Measurements from ENCODE around the gene USB1. TPM values are rescaled to one million over a fixed set of nuclear protein-coding genes. Genes with fewer than 3 reads are reported as not detected.

Gene USB1
- total RNA-seq, 4 donors from 2014 or later: 18.8 to 42.5 (median 33.4) TPM

- ATAC-seq (ENCODE audit: low FRiP score): no peak
- DNase-seq (ENCODE audit: low spot score): no peak
- no peak for TF ChIP-seq CTCF (IDR thresholded peaks at IDR 0.05)
These were observed 6.4 kb upstream of the USB1 start for GRCh38 chr16:57994778-57995177.

- ATAC-seq (ENCODE audit: low FRiP score) (no peak), DNase-seq (ENCODE audit: low spot score) (no peak)
- TF ChIP-seq CTCF (IDR thresholded peaks at IDR 0.05): no peak
These were observed 5.3 kb upstream of the USB1 start for GRCh38 chr16:57995721-57996405.

GRCh38 chr16:57996406-57997175, 4.6 kb upstream of the USB1 start:
- DNase-seq (ENCODE audit: low spot score) (no peak), ATAC-seq (ENCODE audit: low FRiP score) (no peak)

GRCh38 chr16:57997176-57997527, 4.1 kb upstream of the USB1 start:
- ATAC-seq (ENCODE audit: low FRiP score): no peak
- DNase-seq (ENCODE audit: low spot score): no peak
- no peak for TF ChIP-seq CTCF (IDR thresholded peaks at IDR 0.05)

More at GRCh38 chr16:57996406-57997175, 4.6 kb upstream of the USB1 start:
- no peak for TF ChIP-seq CTCF (IDR thresholded peaks at IDR 0.05)

- ATAC-seq (ENCODE audit: low FRiP score) (no peak), DNase-seq (ENCODE audit: low spot score) (no peak)
- TF ChIP-seq CTCF (IDR thresholded peaks at IDR 0.05): no peak
These were observed 3.5 kb upstream of the USB1 start for GRCh38 chr16:57997528-57998265.

- TF ChIP-seq CTCF (IDR thresholded peaks at IDR 0.05): no peak
- DNase-seq (ENCODE audit: low spot score) (no peak), ATAC-seq (ENCODE audit: low FRiP score) (no peak)
These were observed 2.7 kb upstream of the USB1 start for GRCh38 chr16:57998486-57998885.

Measured in omental fat pad (tissue), 4 donors.